ENCODE measurements around the gene GPATCH2. TPM values are rescaled to one million over a fixed set of nuclear protein-coding genes. Genes with fewer than 3 reads are reported as not detected.

The GPATCH2 gene
- total RNA-seq, 1 donor from 2014 or later = 15.6 TPM

DNA sequence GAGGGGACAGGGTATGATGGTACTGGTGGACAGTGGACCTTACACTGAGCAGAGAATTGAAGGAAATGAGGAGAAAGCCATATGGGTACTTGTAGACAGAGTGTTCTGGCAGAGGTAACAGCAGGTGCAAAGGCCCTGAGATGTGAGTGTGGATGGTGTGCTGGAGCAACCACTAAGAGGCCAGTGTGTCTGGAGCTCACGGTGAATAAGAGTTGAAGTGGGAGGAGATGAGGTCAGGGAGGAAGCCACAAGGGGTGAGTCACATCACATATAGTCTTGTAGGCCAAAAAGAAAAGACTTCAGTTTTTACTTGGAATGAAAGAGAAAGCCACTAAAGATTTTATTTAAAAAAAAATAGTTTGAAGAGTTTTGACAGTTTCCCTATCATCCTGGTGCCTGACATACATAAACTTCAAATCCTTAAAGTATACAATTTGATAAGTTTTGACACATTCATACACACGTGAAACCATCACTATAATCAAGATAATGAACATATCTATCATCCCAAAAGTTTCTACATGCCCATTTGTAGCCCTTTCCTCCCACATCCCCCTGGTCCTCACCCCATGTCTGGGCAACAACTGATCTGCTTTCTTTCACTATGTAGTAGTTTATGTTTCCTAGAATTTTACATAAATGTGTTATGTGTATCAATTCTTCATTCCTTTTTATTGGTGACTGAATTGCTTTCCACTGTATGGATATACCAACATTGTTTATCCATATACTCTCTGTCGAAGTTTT is 148.4 kb downstream of the GPATCH2 start:
- TF ChIP-seq, protein P1, sequence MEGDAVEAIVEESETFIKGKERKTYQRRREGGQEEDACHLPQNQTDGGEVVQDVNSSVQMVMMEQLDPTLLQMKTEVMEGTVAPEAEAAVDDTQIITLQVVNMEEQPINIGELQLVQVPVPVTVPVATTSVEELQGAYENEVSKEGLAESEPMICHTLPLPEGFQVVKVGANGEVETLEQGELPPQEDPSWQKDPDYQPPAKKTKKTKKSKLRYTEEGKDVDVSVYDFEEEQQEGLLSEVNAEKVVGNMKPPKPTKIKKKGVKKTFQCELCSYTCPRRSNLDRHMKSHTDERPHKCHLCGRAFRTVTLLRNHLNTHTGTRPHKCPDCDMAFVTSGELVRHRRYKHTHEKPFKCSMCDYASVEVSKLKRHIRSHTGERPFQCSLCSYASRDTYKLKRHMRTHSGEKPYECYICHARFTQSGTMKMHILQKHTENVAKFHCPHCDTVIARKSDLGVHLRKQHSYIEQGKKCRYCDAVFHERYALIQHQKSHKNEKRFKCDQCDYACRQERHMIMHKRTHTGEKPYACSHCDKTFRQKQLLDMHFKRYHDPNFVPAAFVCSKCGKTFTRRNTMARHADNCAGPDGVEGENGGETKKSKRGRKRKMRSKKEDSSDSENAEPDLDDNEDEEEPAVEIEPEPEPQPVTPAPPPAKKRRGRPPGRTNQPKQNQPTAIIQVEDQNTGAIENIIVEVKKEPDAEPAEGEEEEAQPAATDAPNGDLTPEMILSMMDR (IDR thresholded peaks at IDR 0.05; ENCODE audit: partially characterized antibody, unreplicated experiment) = no peak
- no peak overlapping the region for H3K27ac Mint-ChIP-seq (ENCODE audit: unreplicated experiment)
- no peak for DNase-seq
- no peaks in the 10 kb centered on the region for H3K4me1 Mint-ChIP-seq (ENCODE audit: low read depth, unreplicated experiment)
- H3K9me3 Mint-ChIP-seq (ENCODE audit: unreplicated experiment) = no peaks in the 10 kb centered on the region
- H3K36me3 Mint-ChIP-seq (ENCODE audit: unreplicated experiment) = peaks cover 14% of the 10 kb centered on the region
- no peaks in the 10 kb centered on the region for H3K27me3 Mint-ChIP-seq (ENCODE audit: unreplicated experiment)
- H3K4me3 Mint-ChIP-seq (ENCODE audit: unreplicated experiment) = no peak overlapping the region

DNA sequence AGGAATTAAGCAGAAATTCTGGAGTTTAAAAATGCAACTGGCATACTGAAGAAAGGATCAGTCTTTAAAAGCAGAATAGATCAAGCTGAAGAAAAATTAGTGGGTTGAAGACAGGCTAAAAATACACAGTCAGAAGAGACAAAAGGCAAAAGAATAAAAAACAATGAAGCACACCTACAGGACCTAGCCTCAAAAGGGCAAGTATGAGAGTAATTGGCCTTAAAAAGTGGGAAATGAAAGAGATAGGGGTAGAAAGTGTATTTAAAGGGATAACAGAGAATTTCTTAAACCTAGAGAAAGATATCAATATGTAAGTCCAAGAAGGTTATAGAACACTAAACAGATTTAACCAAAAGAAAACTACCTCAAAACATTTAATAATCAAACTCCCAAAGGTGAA is 152.4 kb downstream of the GPATCH2 start:
- Mint-ChIP-seq H3K9me3 (ENCODE audit: unreplicated experiment) (peaks cover 1% of the 10 kb centered on the region), H3K4me3 (ENCODE audit: unreplicated experiment) (no peak overlapping the region), H3K36me3 (ENCODE audit: unreplicated experiment) (peaks cover 14% of the 10 kb centered on the region)

DNA sequence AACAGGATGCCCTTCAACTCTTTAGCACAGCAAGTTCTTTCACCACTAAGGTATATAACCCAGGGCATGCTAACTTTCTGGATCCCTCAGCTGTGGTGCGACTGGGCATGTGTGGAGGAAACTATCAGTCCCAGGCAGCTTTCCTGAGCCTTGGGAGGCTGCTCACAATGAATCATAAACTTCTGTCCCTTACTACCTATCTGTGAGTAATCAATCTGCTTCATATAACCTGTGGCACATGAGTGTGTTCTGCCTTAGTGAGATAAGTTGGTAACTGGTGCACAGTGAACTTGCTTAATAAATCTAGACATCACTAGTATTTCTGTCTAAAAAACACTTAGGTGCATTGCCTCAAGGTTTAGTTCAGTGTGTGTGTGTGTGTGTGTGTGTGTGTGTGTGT is 158.0 kb downstream of the GPATCH2 start:
- H3K36me3 Mint-ChIP-seq (ENCODE audit: unreplicated experiment) = no peaks in the 10 kb centered on the region
- H3K27ac Mint-ChIP-seq (ENCODE audit: unreplicated experiment) = no peak overlapping the region
- DNase-seq = no peak
- H3K9me3 Mint-ChIP-seq (ENCODE audit: unreplicated experiment) = peaks cover 1% of the 10 kb centered on the region
- no peaks in the 10 kb centered on the region for H3K27me3 Mint-ChIP-seq (ENCODE audit: unreplicated experiment)
- no peak overlapping the region for H3K4me3 Mint-ChIP-seq (ENCODE audit: unreplicated experiment)
- TF ChIP-seq, protein P1 (IDR thresholded peaks at IDR 0.05; ENCODE audit: partially characterized antibody, unreplicated experiment) = no peak
- H3K4me1 Mint-ChIP-seq (ENCODE audit: low read depth, unreplicated experiment) = no peaks in the 10 kb centered on the region

More for the DNA sequence above, 152.4 kb downstream of the GPATCH2 start:
- H3K27ac Mint-ChIP-seq (ENCODE audit: unreplicated experiment) = no peak overlapping the region
- no peak for DNase-seq
- H3K4me1 Mint-ChIP-seq (ENCODE audit: low read depth, unreplicated experiment) = no peaks in the 10 kb centered on the region
- no peaks in the 10 kb centered on the region for H3K27me3 Mint-ChIP-seq (ENCODE audit: unreplicated experiment)
- TF ChIP-seq, protein P1 (IDR thresholded peaks at IDR 0.05; ENCODE audit: partially characterized antibody, unreplicated experiment) = no peak

DNA sequence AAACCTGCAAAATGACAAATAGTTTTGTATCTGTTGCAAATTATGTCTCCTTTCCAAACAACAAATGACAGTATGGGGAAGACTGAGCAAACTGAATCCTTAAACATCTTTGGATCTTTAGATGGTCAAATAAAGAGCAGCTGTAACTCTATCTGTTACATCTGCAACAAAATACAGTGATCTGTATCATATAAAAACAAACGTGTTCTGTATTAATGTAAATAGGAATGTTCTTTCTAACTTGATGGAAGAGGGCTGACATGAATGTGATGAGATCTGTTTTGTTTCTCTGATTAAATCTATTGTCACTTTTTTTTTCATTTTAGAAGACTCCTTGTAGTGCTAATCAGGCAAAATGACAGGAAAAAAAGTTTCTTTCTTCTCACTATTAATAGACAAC is 159.5 kb downstream of the GPATCH2 start:
- no peak for DNase-seq
- peaks cover 1% of the 10 kb centered on the region for H3K9me3 Mint-ChIP-seq (ENCODE audit: unreplicated experiment)
- H3K4me3 Mint-ChIP-seq (ENCODE audit: unreplicated experiment) = no peak overlapping the region
- no peaks in the 10 kb centered on the region for H3K36me3 Mint-ChIP-seq (ENCODE audit: unreplicated experiment)
- no peaks in the 10 kb centered on the region for H3K4me1 Mint-ChIP-seq (ENCODE audit: low read depth, unreplicated experiment)
- H3K27ac Mint-ChIP-seq (ENCODE audit: unreplicated experiment) = no peak overlapping the region
- TF ChIP-seq, protein P1 (IDR thresholded peaks at IDR 0.05; ENCODE audit: partially characterized antibody, unreplicated experiment) = no peak
- no peaks in the 10 kb centered on the region for H3K27me3 Mint-ChIP-seq (ENCODE audit: unreplicated experiment)

DNA sequence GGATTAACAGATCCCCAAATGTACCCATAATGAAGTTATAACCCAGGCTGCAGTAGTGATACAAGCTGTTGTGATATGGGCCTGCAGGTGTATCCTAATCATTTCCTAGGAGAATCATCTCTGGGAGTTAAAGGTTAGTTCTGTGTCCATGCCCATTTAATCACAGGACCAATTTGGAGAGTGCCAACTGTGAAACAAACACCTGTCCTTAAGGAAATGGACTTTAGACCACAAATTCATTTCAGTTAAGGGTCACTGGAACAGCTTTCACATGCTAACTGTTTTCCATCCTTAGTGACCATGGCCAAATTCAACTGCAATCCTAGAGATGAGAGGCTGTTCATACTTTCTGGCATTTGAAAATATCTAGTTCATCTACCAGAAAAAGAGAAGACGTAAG is 160.9 kb downstream of the GPATCH2 start:
- Mint-ChIP-seq H3K36me3 (ENCODE audit: unreplicated experiment) (peaks cover 6% of the 10 kb centered on the region), H3K27ac (ENCODE audit: unreplicated experiment) (no peak overlapping the region), H3K4me3 (ENCODE audit: unreplicated experiment) (no peak overlapping the region), H3K4me1 (ENCODE audit: low read depth, unreplicated experiment) (no peaks in the 10 kb centered on the region), H3K9me3 (ENCODE audit: unreplicated experiment) (no peaks in the 10 kb centered on the region), H3K27me3 (ENCODE audit: unreplicated experiment) (no peaks in the 10 kb centered on the region)
- DNase-seq = no peak
- TF ChIP-seq, protein P1 (IDR thresholded peaks at IDR 0.05; ENCODE audit: partially characterized antibody, unreplicated experiment) = no peak

Data from glutamatergic neuron (in vitro differentiated cells).